DND-41 (cell line): ENCODE measurements around the gene POLR2J.
"Not testable (repeated sequence)": the region's sequence is repeated elsewhere in the genome, so short reads cannot be mapped to it uniquely, and the experiment has no call there.

Experiments
- ATAC-seq: fragments of 200-7000 bp; cut with Tn5 transposase; 3 replicates; pipeline ENCODE4 v1.9.1; 2021; ENCODE audit warnings: low read depth; ENCODE audit not compliant: insufficient read depth
- DNase-seq: peaks from one replicate; pipeline ENCODE4 v3.0.0-alpha.2; 2020
- H2AFZ ChIP-seq: 2 replicates; pipeline ENCODE4 v1.6.0; 2012; ENCODE audit warnings: low read depth, low read length
- H3K27ac ChIP-seq: 2 replicates; pipeline ENCODE4 v1.5.1; 2012; ENCODE audit warnings: low read length, inconsistent platforms
- H3K27me3 ChIP-seq: fragments of 200-600 bp; sonication (generic); 2 replicates; pipeline ENCODE4 v1.6.0; 2012; ENCODE audit warnings: low read length, mild to moderate bottlenecking, inconsistent platforms; ENCODE audit not compliant: insufficient read depth, poor library complexity
- H3K36me3 ChIP-seq: 2 replicates; pipeline ENCODE4 v1.5.1; 2012; ENCODE audit warnings: low read length, inconsistent platforms; ENCODE audit not compliant: insufficient read depth
- H3K4me1 ChIP-seq: 2 replicates; pipeline ENCODE4 v1.5.1; 2012; ENCODE audit warnings: mild to moderate bottlenecking, low read length; ENCODE audit not compliant: insufficient read depth
- H3K4me2 ChIP-seq: 2 replicates; pipeline ENCODE4 v1.6.0; 2012; ENCODE audit warnings: mild to moderate bottlenecking, moderate library complexity, low read length, inconsistent platforms; ENCODE audit not compliant: insufficient read depth
- H3K4me3 ChIP-seq, 2 experiments: fragments of 200-600 bp in 1 of 2; shearing (Covaris generic) in 1 of 2; 2 replicates each; pipeline ENCODE4 v1.5.1; 2012 to 2016; ENCODE audit warnings: inconsistent platforms in 2 of 2, low read length in 2 of 2, mild to moderate bottlenecking in 2 of 2, low read depth in 1 of 2, moderate library complexity in 1 of 2
- H3K79me2 ChIP-seq: 2 replicates; pipeline ENCODE4 v1.6.0; 2012; ENCODE audit warnings: low read length, inconsistent platforms; ENCODE audit not compliant: insufficient read depth
- H3K9ac ChIP-seq: 2 replicates; pipeline ENCODE4 v1.6.0; 2012; ENCODE audit warnings: low read depth, mild to moderate bottlenecking, inconsistent platforms, low read length, moderate library complexity
- H3K9me3 ChIP-seq: 2 replicates; pipeline ENCODE4 v1.5.1; 2012; ENCODE audit warnings: low read length, moderate library complexity, mild to moderate bottlenecking, inconsistent platforms; ENCODE audit not compliant: insufficient read depth, severe bottlenecking
- H4K20me1 ChIP-seq: 2 replicates; pipeline ENCODE4 v1.6.0; 2012; ENCODE audit warnings: low read length; ENCODE audit not compliant: insufficient read depth

The POLR2J gene

GRCh38 chr7:102515889-102516288 is 37.2 kb upstream of the POLR2J start:
- ATAC-seq, H4K20me1 ChIP-seq, DNase-seq, H2AFZ ChIP-seq, H3K4me1 ChIP-seq, H3K4me3 ChIP-seq, H3K27me3 ChIP-seq, H3K4me2 ChIP-seq, H3K9ac ChIP-seq, H3K79me2 ChIP-seq, H3K36me3 ChIP-seq, H3K27ac ChIP-seq, H3K9me3 ChIP-seq: not testable (repeated sequence)

GRCh38 chr7:102514881-102515721 is 36.4 kb upstream of the POLR2J start:
- not testable (repeated sequence) for H3K9ac ChIP-seq, H3K36me3 ChIP-seq, H2AFZ ChIP-seq, H3K27me3 ChIP-seq, H4K20me1 ChIP-seq, ATAC-seq, H3K79me2 ChIP-seq, H3K4me2 ChIP-seq, H3K9me3 ChIP-seq, DNase-seq, H3K4me1 ChIP-seq, H3K27ac ChIP-seq, H3K4me3 ChIP-seq

- not testable (repeated sequence) for H3K4me1 ChIP-seq, H3K9me3 ChIP-seq, H3K79me2 ChIP-seq, H3K36me3 ChIP-seq, H4K20me1 ChIP-seq, H3K27me3 ChIP-seq
- H3K9ac ChIP-seq: peak overlapping the region; percentile 36; the same call in 1 of the 2 replicates
- peak overlapping the region; percentile 60 for H3K4me2 ChIP-seq
- DNase-seq (peak; percentile 67), ATAC-seq (peak; percentile 53)
- peak overlapping the region in 1 of 2 experiments; percentile 50; a peak in 2 of 4 replicates for H3K4me3 ChIP-seq
- H2AFZ ChIP-seq: peak overlapping the region; percentile 51; the same call in 1 of the 2 replicates
- H3K27ac ChIP-seq: peak overlapping the region; percentile 47
Observed at GRCh38 chr7:102512642-102513221, 34.0 kb upstream of the POLR2J start.

- not testable (repeated sequence) for H3K4me3 ChIP-seq, H3K79me2 ChIP-seq, H3K9ac ChIP-seq, H3K27me3 ChIP-seq, H3K36me3 ChIP-seq, H3K4me2 ChIP-seq, H2AFZ ChIP-seq, H3K4me1 ChIP-seq, H4K20me1 ChIP-seq, H3K9me3 ChIP-seq, DNase-seq, H3K27ac ChIP-seq
- ATAC-seq: peak; percentile 84
Observed at GRCh38 chr7:102511860-102512522, 33.3 kb upstream of the POLR2J start.

GRCh38 chr7:102510575-102510974 is 31.9 kb upstream of the POLR2J start:
- not testable (repeated sequence) for H4K20me1 ChIP-seq, H3K9me3 ChIP-seq, H3K27ac ChIP-seq, H3K4me1 ChIP-seq, H2AFZ ChIP-seq, H3K4me3 ChIP-seq, H3K79me2 ChIP-seq, H3K27me3 ChIP-seq, ATAC-seq, H3K4me2 ChIP-seq, DNase-seq, H3K36me3 ChIP-seq, H3K9ac ChIP-seq

GRCh38 chr7:102507410-102508088 is 28.8 kb upstream of the POLR2J start:
- H2AFZ ChIP-seq, DNase-seq, H3K4me3 ChIP-seq, H3K27me3 ChIP-seq, H3K36me3 ChIP-seq, H3K9ac ChIP-seq, H3K79me2 ChIP-seq, H4K20me1 ChIP-seq, ATAC-seq, H3K9me3 ChIP-seq, H3K4me2 ChIP-seq, H3K4me1 ChIP-seq, H3K27ac ChIP-seq: not testable (repeated sequence)

- not testable (repeated sequence) for DNase-seq
Observed at GRCh38 chr7:102505298-102506185, 26.8 kb upstream of the POLR2J start.

More at GRCh38 chr7:102505298-102506185, 26.8 kb upstream of the POLR2J start:
- H3K9me3 ChIP-seq, H3K4me3 ChIP-seq, H4K20me1 ChIP-seq, H3K27me3 ChIP-seq, H3K36me3 ChIP-seq, H3K27ac ChIP-seq, H3K4me1 ChIP-seq, H3K4me2 ChIP-seq, H3K79me2 ChIP-seq, H3K9ac ChIP-seq, H2AFZ ChIP-seq: not testable (repeated sequence)
- ATAC-seq: 0 out of 3 replicates have a peak, but pooled peaks have one; percentile 5
